ENCODE data around the gene BTK.

BTK gene

DNA sequence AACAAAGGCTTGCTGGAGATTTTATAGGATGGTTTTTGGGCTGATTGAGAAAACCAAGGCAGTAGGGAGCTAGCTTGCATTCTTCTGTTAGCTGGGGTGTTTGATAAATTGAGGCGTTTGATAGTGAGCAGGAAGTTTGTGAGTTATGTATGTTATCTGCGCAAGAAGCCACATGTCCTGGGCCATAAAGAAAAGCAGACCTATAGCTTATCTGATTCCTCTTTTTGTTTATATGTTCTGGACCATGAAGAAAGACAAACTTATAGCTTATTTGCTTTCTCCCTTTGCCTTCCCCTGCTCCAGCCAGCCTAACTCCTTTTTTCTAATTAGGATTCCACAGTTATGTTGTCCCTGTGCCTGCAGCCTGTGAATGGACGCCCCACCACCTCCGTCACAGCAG lies 31.2 kb upstream of the BTK start:
- no peak overlapping the region for H3K4me3 ChIP-seq (ENCODE audit: low read length)
- TF ChIP-seq, protein P1, sequence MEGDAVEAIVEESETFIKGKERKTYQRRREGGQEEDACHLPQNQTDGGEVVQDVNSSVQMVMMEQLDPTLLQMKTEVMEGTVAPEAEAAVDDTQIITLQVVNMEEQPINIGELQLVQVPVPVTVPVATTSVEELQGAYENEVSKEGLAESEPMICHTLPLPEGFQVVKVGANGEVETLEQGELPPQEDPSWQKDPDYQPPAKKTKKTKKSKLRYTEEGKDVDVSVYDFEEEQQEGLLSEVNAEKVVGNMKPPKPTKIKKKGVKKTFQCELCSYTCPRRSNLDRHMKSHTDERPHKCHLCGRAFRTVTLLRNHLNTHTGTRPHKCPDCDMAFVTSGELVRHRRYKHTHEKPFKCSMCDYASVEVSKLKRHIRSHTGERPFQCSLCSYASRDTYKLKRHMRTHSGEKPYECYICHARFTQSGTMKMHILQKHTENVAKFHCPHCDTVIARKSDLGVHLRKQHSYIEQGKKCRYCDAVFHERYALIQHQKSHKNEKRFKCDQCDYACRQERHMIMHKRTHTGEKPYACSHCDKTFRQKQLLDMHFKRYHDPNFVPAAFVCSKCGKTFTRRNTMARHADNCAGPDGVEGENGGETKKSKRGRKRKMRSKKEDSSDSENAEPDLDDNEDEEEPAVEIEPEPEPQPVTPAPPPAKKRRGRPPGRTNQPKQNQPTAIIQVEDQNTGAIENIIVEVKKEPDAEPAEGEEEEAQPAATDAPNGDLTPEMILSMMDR (IDR thresholded peaks at IDR 0.05; ENCODE audit: insufficient read depth, low read depth, low read length, missing control alignments), result no peak
- no peak for DNase-seq (ENCODE audit: low read depth)

DNA sequence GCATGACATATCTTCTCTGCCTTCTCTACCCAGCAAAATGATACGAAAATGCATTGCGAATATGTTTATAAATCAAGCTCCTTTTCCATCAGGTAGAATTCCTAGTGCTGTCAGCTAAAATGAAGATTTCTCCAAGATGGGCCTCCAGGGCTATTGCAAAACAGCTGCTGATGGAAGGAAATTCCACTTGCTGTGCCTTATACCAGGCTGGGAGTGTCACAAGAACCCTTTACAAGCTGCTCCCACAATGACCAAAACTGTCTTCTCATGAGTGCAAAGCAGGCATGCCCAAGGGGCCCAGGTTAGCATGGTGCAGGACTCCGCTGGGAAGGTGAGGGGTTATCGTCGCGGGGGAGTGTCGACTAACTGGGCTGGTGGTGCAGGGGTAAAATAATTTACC lies 30.7 kb upstream of the BTK start:
- TF ChIP-seq, protein P1 (IDR thresholded peaks at IDR 0.05; ENCODE audit: insufficient read depth, low read depth, low read length, missing control alignments), result no peak
- no peak for DNase-seq (ENCODE audit: low read depth)
- H3K4me3 ChIP-seq (ENCODE audit: low read length), result no peak overlapping the region

- no peak overlapping the region for H3K4me3 ChIP-seq (ENCODE audit: low read length)
- DNase-seq (ENCODE audit: low read depth), result peak; percentile 73
- TF ChIP-seq, protein P1 (IDR thresholded peaks at IDR 0.05; ENCODE audit: insufficient read depth, low read depth, low read length, missing control alignments), result peak; percentile 66
Measured at GRCh38 chrX:101415180-101416145, 29.5 kb upstream of the BTK start.

GRCh38 chrX:101411984-101412383 lies 26.0 kb upstream of the BTK start:
- TF ChIP-seq, protein P1 (IDR thresholded peaks at IDR 0.05; ENCODE audit: insufficient read depth, low read depth, low read length, missing control alignments), result no peak
- no peak overlapping the region for H3K4me3 ChIP-seq (ENCODE audit: low read length)
- no peak for DNase-seq (ENCODE audit: low read depth)

- TF ChIP-seq, protein P1 (IDR thresholded peaks at IDR 0.05; ENCODE audit: insufficient read depth, low read depth, low read length, missing control alignments), result no peak
- peak overlapping the region; percentile 77 for H3K4me3 ChIP-seq (ENCODE audit: low read length)
- peak; percentile 42 for DNase-seq (ENCODE audit: low read depth)
Measured at GRCh38 chrX:101410461-101410860, 24.5 kb upstream of the BTK start.

DNA sequence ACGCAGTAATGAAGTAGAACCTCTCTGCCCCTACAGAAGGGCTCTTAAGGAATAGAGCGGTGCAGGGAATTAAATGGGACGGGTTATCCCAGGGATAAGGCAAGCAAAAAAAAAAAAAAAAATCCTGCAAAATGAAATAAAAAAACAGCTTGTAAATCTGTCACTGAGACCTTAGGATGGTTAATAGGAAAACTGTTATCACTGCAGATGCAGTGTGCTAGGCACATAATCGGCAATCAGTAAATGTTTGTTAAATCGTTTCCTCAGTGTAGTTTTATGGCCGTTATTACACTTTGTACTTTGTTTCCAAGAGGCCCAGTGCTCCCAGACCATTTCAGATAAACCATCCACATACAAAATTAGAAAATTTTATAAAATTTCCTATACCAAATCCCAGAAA lies 23.1 kb upstream of the BTK start:
- H3K4me3 ChIP-seq (ENCODE audit: low read length), result peak overlapping the region; percentile 77
- DNase-seq (ENCODE audit: low read depth), result no peak
- TF ChIP-seq, protein P1 (IDR thresholded peaks at IDR 0.05; ENCODE audit: insufficient read depth, low read depth, low read length, missing control alignments), result no peak

DNA sequence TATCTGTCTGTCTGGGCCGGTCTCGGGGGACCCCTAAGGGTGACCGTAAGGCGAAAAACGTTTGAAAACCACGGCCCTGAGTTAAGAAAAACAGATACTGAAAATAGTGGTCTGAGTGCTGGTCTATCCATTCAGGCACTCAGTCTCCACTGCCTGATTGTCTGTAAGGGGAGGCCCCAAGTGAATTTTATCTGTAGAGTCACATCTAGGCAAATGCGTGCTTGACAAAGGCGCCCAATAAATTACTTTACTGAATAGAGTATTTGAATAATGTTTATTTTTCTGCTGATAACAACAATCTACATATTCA lies 22.5 kb upstream of the BTK start:
- TF ChIP-seq, protein P1 (IDR thresholded peaks at IDR 0.05; ENCODE audit: insufficient read depth, low read depth, low read length, missing control alignments), result no peak
- peak overlapping the region; percentile 77 for H3K4me3 ChIP-seq (ENCODE audit: low read length)
- no peak for DNase-seq (ENCODE audit: low read depth)
